Adrenal gland (tissue), 5 donors: ENCODE data around the gene TRABD.

Experiments used
- CTCF ChIP-seq, 6 experiments: fragments of 450-650 bp in 4 of 6; fragments of 200-600 bp in 2 of 6; sonication (generic) in 1 of 6; IDR thresholded peaks; 1 replicate in 5 of 6; 2 replicates in 1 of 6; pipeline versions ENCODE4 v1.5.1 to v1.8.0; 2016 to 2021; ENCODE audit warnings: antibody characterized with exemption in 6 of 6, mild to moderate bottlenecking in 2 of 6, moderate library complexity in 1 of 6
- POLR2A ChIP-seq, 2 donors: fragments of 450-650 bp; IDR thresholded peaks; one replicate each; pipeline ENCODE4 v1.6.1; 2017; ENCODE audit warnings: antibody characterized with exemption in 2 of 2, mild to moderate bottlenecking in 2 of 2, moderate library complexity in 1 of 2
- donor health status: DM: no; HTN: no; CAD: no.

- TF ChIP-seq CTCF (IDR thresholded peaks at IDR 0.05) (no peak), POLR2A (IDR thresholded peaks at IDR 0.05) (no peak)
These were observed 7.2 kb upstream of the TRABD start for GRCh38 chr22:50178471-50178864.
